D721Med (cell line): Measurements from ENCODE around the gene CYB561A3.

Experiments used
- DNase-seq: peaks from one replicate; pipeline ENCODE4 v3.0.0; 2011; ENCODE audit warnings: low spot score; ENCODE audit not compliant: insufficient read length
- FAIRE-seq: peaks from 2 replicates; lab custom pipeline; 2011; peaks lifted over from hg19 to GRCh38; lab: Jason Lieb, UNC
- CTCF ChIP-seq: IDR thresholded peaks from 2 replicates; pipeline ENCODE4 v1.5.1; 2012; ENCODE audit warnings: mild to moderate bottlenecking, control low read depth; ENCODE audit not compliant: insufficient read depth; ENCODE audit errors: missing control alignments

CYB561A3 gene

GRCh38 chr11:61361741-61362541, at the start of gene CYB561A3, which contains the start of gene TMEM138:
Gene CYB561A3, minus strand, starts transcription at chr11:61361882. Its CDS starts 5,169 bp downstream, at chr11:61356713.
Gene TMEM138, plus strand, starts transcription at chr11:61362374. Its CDS starts 2,017 bp downstream, at chr11:61364391.
- peak; percentile 83 for DNase-seq
- TF ChIP-seq CTCF: no peak
- FAIRE-seq: no peak

- FAIRE-seq (no peak), DNase-seq (no peak)
- TF ChIP-seq CTCF: no peak
Observed at GRCh38 chr11:61406991-61407728, 45.5 kb upstream of the CYB561A3 start.

GRCh38 chr11:61406067-61406466, 44.4 kb upstream of the CYB561A3 start:
- TF ChIP-seq CTCF: no peak
- no peak for DNase-seq
- no peak for FAIRE-seq

- DNase-seq (no peak), FAIRE-seq (no peak)
- TF ChIP-seq CTCF: no peak
Observed at GRCh38 chr11:61404641-61405040, 43.0 kb upstream of the CYB561A3 start.

GRCh38 chr11:61404103-61404502, 42.4 kb upstream of the CYB561A3 start:
- DNase-seq: no peak
- TF ChIP-seq CTCF: no peak
- FAIRE-seq: no peak

GRCh38 chr11:61403658-61404057, 42.0 kb upstream of the CYB561A3 start:
- no peak for FAIRE-seq
- TF ChIP-seq CTCF: no peak
- DNase-seq: no peak
